GM12865 (cell line): Measurements from ENCODE around the gene MEIS2.

Source experiments
- DNase-seq: peaks from one replicate; pipeline ENCODE4 v3.0.0; 2010; ENCODE audit warnings: low read depth
- H3K4me3 ChIP-seq: 2 replicates; pipeline ENCODE4 v1.5.1; 2011; ENCODE audit warnings: mild to moderate bottlenecking, low read depth, low read length, control low read depth
- TF ChIP-seq, protein P1 (sequence below): IDR thresholded peaks from 2 replicates; pipeline ENCODE4 v1.5.1; 2011; ENCODE audit warnings: low read length, control low read depth, low read depth, inconsistent platforms; ENCODE audit not compliant: insufficient read depth; ENCODE audit errors: missing control alignments

Gene MEIS2

DNA sequence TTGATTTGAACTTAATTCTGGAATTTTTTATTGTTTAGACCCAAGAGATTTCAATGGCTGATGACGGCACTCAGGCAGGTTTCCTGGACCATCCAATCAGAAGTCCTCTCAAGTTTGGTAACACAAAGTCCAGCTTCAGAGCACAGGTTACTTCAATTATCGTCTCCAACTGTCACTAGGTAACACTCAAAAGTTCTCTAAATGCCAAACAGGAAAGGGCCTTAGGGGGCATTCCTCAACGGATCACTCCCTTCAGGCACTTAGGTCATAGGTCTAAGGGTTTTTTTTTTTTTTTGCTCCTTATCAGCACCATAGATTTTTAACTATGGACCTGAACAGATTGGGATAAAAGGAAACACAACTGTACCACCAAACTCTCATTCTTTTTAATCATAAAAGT is 85.8 kb downstream of the MEIS2 start:
- peak; percentile 33 for DNase-seq
- TF ChIP-seq, protein P1, sequence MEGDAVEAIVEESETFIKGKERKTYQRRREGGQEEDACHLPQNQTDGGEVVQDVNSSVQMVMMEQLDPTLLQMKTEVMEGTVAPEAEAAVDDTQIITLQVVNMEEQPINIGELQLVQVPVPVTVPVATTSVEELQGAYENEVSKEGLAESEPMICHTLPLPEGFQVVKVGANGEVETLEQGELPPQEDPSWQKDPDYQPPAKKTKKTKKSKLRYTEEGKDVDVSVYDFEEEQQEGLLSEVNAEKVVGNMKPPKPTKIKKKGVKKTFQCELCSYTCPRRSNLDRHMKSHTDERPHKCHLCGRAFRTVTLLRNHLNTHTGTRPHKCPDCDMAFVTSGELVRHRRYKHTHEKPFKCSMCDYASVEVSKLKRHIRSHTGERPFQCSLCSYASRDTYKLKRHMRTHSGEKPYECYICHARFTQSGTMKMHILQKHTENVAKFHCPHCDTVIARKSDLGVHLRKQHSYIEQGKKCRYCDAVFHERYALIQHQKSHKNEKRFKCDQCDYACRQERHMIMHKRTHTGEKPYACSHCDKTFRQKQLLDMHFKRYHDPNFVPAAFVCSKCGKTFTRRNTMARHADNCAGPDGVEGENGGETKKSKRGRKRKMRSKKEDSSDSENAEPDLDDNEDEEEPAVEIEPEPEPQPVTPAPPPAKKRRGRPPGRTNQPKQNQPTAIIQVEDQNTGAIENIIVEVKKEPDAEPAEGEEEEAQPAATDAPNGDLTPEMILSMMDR: no peak
- H3K4me3 ChIP-seq: peak overlapping the region; percentile 6

DNA sequence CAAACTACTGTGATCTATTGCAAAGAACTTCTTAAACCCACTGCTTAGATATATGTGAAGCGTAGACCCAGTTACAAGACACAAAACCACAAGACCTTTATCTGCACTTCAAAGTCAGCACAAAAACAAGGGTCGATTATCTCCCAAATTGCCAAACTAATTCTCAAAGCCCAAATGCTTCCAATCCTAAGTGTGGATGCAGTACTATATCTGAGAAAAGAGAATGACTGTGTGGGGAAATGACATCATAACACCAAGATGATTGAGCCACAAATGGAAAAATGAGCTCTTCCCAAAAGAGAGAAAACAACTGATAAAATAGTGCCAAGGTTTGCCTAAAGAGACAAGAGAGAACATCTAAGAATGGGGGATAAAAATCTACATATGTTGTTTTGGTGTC is 86.2 kb downstream of the MEIS2 start:
- DNase-seq: no peak
- H3K4me3 ChIP-seq: no peak overlapping the region
- TF ChIP-seq, protein P1: no peak

DNA sequence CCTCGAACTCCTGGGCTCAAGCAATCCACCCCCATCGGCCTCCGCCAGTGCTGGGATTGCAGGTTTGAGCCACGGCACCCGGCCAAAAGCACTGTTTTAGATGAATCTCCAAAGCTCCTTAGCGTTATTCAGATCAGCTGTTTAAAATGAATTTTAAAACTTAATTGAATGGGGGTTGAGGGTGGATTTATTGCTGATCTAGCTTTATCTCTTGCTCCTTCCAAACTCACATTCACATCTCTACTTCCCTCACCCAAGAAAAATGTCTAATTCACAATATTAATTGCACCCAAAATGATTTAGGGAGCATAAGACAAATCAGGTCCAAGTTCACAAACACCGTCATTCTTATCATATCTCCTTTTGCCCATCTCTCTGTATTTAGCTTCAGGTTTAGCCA is 89.8 kb downstream of the MEIS2 start:
- no peak for DNase-seq
- no peak overlapping the region for H3K4me3 ChIP-seq
- TF ChIP-seq, protein P1: no peak

DNA sequence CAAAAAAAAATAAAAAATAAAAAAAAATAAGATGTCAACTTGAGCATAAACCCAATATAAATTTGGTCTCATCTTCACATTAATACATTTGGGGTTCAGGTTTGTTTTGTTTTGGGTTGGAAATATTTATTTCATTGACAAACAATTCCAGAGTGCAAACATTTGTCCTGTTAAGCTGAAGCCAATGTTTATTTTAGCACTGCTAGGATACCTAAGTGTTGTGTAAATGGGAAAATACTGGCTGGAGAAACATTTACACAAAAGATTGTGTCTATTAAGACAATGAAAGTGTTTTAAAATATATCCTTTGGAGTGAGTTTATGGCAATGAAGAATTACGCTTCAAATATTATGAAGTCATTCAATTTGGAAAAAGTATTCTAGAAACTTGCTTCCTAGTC is 91.1 kb downstream of the MEIS2 start:
- no peak overlapping the region for H3K4me3 ChIP-seq
- DNase-seq: no peak
- TF ChIP-seq, protein P1: no peak

DNA sequence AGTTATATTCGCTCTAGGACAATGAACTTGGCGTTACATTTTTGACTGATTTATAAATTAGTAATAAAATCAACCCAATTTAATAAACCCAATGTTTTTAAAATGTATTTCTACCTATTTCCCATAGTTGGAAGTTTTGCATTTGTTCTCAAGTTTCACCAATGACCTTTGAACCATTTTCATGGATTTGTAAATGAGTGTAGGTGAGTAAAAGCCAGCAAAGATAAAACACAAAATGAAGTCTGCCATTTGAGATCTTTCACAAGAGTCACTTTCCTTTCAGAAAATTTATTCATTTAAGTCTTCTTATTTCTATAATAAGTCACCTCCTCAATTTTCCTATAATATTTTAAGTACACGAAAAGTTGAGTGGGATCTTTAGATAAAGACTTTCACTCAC is 92.1 kb downstream of the MEIS2 start:
- no peak overlapping the region for H3K4me3 ChIP-seq
- TF ChIP-seq, protein P1: no peak
- DNase-seq: no peak

DNA sequence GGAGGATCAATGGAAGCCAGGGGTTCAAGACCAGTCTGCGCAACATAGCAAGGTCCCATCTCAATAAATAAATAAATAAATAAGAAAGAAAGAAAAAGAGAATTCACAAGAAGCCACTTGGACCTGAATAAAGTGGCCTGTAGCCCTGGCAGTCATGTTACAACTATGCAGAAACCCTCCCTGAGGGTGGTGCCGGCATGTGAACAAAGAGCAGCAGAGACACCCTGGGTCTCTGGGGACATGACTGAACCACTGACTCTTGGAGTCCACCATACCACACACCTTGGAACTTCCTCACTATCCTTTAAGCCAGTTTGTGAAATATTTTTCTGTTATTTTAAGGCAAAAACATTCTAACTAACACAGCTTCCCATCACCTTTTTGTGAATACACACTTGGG is 93.0 kb downstream of the MEIS2 start:
- no peak overlapping the region for H3K4me3 ChIP-seq
- no peak for DNase-seq
- TF ChIP-seq, protein P1: no peak

DNA sequence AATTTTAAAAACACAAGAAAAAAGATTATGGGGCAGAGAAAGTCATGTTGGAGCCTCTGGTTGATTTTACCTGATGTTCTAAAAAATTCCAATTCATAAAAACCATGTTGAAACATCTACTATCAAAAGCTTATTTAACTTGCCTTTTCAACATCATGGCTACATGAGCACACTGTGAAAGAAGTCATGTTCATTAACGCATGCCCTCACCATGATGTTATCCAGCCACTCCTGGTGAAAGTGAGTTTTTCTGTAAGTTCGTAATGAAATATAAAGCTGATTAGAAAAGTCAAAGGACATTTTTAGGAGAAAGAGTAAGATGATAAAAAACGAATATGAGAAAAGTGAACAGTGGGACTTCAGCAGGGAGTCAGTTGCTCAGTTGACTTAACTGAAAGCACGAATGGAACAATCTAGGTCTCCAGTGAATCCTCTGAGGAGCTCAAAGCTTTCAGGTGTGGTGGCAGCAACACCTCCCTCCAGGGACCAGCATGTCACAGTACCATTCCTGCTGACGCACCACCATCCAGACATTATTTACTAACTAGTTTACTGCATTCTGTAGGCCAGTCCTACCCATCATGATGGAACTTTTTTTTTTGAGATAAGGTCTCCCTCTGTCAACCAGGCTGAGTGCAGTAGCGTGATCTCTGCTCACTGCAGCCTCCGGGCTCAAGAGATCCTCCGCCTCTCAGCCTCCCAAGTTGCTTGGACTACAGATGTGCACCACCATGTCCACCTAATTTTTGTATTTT is 95.2 kb downstream of the MEIS2 start:
- TF ChIP-seq, protein P1: no peak
- H3K4me3 ChIP-seq: no peak overlapping the region
- no peak for DNase-seq
